Dermis microvascular lymphatic vessel endothelial cell (primary cell): ENCODE measurements around the gene SEC16A. TPM values are rescaled to one million over a fixed set of nuclear protein-coding genes. Genes with fewer than 3 reads are reported as not detected.

ENCODE experiments used
- DNase-seq, 2 donors: peaks; one replicate each; pipeline versions ENCODE4 v3.0.0 to v3.0.0-alpha.2; 2010; ENCODE audit warnings: low read depth in 2 of 2
- total RNA-seq: library from RNA; depleted of rRNA; stranded (reverse); fragments of >200 nt; gene quantifications from 2 replicates; pipeline ENCODE4 v1.2.1, GENCODE V29; 2014

Gene SEC16A
- total RNA-seq, 1 donor from 2014 or later = 12.1 TPM

- no peak for DNase-seq
These were observed 4.2 kb upstream of the SEC16A start for GRCh38 chr9:136486823-136487620.

GRCh38 chr9:136486131-136486530, 3.3 kb upstream of the SEC16A start:
- DNase-seq = no peak

GRCh38 chr9:136485049-136486045, 2.5 kb upstream of the SEC16A start:
- DNase-seq = peak; percentile 50 to 81

- no peak for DNase-seq
These were observed 1.6 kb upstream of the SEC16A start for GRCh38 chr9:136484153-136485048.

- peak; percentile 66 to 85 for DNase-seq
These were observed 831 bp upstream of the SEC16A start for GRCh38 chr9:136483589-136484152.

GRCh38 chr9:136482046-136482792, 621 bp downstream of the SEC16A start:
- peak; percentile 14 to 54 for DNase-seq

- no peak for DNase-seq
These were observed 1.3 kb downstream of the SEC16A start for GRCh38 chr9:136481558-136481957.

- DNase-seq = no peak
These were observed 6.3 kb downstream of the SEC16A start for GRCh38 chr9:136476369-136477150.

GRCh38 chr9:136474974-136475865, 7.6 kb downstream of the SEC16A start:
- no peak for DNase-seq

GRCh38 chr9:136474021-136474640, 8.7 kb downstream of the SEC16A start:
- DNase-seq = no peak

- DNase-seq = no peak
These were observed 9.5 kb downstream of the SEC16A start for GRCh38 chr9:136473354-136473721.

GRCh38 chr9:136472640-136473353, 10.0 kb downstream of the SEC16A start:
- DNase-seq = no peak

- DNase-seq = no peak
These were observed 10.9 kb downstream of the SEC16A start for GRCh38 chr9:136471802-136472487.

- DNase-seq = no peak
These were observed 11.9 kb downstream of the SEC16A start for GRCh38 chr9:136470792-136471469.

- DNase-seq = no peak
These were observed 12.5 kb downstream of the SEC16A start for GRCh38 chr9:136470356-136470755.

- no peak for DNase-seq
These were observed 15.1 kb downstream of the SEC16A start for GRCh38 chr9:136467766-136468165.
